ENCODE results near the gene PANX2. TPM values are rescaled to one million over a fixed set of nuclear protein-coding genes. Genes with fewer than 3 reads are reported as not detected.

PANX2 gene
- polyA plus RNA-seq, 5 donors: 0.38 to 1.0 (median 0.61) TPM

DNA sequence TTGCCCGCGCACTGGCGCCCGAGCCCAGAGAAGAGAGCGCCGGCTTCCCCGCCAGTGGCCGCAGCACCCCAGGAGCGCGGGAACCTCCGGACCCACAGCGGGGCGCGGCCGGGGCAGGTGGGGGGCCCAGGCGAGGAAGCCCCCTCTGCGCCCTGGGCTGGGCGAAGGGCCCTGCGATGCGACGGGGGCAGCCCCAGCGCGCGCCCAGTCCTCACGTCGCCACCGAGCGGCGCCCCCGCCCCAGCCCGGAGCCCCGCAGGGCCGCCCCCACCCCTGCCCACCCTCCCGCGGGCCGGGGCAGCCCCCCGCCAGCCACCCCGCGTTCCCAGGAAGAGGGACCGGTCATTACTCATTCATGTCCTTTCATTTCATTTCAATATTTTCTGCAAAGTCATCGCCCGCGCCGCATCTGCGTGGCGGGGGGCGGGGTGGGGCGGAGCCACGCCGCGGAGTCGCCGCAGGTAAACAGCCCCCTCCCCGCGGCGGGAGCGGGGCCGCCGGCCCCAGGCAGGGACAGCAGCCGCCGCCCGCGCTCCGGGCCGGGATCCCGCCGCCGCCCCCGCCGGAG lies 673 bp upstream of the PANX2 start:
- DNase-seq: no peak

DNA sequence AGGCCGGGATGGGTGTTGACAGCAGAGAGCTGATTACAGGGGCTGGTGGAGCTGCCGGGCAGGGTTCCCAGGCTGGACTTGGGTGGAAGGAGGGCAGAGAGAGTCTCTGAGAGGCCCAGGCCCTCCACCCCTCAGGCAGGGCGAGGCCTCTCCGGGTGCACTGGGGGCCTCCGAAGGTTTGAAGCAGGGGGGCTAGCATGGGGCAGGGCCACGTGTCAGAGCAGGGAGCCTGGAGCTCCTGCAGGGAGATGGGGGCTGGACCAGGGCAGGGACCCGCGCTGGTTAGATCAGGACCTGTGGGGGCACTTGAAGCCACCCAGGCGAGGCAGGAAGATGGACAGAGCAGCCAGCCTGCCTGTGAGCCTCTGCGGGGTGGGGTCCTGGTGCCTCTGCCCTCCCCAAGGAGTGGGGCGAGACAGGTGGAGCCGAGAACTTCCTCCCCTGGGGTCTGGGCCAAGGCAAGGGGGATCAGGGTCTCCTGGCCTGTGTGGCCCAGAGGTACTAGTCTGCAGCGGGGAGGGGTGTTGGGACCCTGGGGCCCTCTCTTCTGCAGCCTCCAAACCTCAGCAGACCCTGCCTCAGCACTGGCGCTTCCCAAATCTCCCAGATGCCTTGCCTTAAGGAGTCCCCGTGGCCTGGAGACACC lies 911 bp downstream of the PANX2 start:
- no peak for DNase-seq

DNA sequence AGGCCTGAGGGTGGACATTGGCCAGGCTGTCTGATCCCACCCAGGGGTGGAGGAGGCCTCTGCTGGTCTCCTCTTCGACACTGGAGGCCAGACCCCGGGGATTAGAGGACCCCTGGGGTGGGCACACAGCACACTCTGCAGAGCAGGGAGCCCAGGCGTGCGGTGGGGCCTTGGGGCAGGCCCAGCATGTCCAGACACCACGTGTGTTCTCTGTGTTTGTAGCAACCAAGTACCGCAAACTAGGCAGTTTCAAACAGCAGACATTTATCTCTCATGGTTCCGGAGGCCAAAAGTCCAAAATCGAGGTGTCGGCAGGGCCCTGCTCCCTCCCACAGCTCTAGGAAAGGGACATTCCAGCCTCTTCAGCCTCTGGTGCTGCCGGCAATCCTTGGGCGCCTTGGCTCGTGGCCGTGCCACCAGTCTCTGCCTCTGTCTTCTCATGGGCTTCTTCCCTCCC lies 1.5 kb downstream of the PANX2 start:
- DNase-seq: no peak

DNA sequence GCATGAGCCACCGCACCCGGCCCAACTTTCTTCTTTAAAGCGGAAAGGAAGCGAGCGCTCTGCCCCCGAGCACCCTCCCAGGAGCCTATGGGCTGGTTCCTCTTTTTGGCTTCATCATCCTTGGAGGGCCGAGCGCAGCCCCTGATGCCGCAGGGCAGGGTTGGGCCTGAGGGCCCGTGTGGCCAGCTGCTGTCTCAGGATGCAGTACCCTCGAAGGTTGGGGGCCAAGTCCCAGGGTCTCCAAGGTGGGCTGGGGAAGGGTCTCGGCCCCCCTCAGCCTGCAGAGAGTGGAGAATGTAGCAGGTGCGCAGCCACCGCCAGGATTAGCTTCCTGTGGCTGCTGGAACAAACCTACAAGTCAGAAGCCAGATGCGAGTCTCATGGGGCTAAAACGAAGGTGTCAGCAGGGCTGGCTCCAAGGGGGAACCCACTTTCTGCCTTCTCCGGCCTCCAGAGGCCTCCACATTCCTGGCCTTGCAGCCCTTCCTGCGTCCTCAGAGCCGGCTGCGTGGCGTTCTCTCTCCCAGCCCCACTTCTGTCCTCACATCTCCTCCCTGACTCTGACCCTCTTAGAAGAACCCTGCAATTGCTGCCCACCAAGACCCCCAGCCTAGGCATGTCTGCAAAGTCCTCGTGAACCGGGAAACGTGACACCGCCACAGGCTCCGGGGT lies 2.9 kb downstream of the PANX2 start:
- no peak for DNase-seq

DNA sequence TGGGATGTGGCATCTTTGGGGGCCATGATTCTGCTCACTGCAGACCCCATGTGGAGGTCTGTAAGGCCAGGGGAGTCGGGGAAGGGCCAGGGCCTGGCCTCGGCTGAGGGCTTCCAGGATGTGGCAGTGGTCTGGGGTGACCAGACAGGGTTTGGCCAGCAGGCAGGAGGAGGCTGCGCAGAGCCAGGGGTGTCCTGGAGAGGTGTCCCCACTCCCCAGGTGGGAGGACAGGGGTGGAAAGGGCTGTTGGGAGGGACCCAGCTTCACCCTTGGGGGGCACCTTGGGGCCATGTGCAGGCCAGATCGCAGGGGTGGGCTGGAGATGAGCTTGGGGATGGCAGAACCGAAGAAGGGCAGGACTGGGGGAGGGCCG lies 3.4 kb downstream of the PANX2 start:
- DNase-seq: no peak

DNA sequence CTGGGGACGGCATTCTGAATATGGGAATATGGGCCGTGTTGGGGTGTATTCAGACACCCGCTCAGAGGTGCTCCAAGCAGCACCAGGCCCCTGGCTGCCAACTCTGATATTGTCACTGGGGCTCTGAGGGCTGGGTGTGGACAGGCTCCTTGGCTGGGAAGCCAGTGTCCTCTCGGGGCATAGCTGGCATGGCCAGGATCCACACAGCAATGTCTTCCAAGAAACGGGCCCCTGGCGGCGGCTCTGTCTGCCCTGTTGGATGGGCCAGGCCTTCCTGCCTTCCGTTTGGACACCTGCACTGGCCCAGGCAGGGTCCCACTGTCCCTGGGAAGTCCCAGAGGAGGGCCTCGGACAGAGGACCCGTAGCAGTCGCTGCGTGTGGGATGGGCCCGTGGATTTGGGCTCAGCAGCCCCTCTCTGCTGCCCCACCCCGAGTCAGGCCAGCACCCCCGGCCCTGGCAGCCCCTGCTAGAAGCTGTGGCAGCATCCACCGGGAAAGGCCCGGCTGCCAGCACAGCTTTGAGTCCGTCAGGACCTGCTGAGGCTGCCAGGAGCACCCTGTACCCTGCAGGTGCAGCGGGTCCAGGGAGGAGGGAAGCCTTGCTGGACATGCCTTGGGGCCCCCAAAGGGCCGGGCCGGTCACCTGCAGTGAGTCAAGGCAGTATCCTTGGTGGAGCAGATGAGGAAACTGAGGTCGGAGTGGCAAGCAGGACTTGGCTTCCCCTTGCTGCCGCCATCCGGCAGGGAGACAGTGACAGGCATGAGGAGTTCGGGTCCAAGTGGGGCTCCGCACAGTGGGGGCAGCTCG lies 4.1 kb downstream of the PANX2 start:
- DNase-seq: no peak

DNA sequence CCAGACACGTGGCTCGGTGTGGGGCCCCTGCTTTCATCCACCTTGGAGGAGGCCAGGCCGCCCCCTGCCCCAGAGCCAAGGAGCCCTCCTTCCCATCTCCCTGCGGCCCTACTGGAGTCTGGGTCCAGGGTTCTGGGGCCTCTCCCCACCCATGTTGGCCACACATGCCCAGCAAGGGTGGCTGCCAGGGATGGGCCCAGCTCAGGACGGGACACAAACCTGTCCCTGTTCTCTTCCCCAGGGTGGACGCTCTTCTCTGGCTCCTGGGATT lies 4.6 kb downstream of the PANX2 start:
- no peak for DNase-seq

DNA sequence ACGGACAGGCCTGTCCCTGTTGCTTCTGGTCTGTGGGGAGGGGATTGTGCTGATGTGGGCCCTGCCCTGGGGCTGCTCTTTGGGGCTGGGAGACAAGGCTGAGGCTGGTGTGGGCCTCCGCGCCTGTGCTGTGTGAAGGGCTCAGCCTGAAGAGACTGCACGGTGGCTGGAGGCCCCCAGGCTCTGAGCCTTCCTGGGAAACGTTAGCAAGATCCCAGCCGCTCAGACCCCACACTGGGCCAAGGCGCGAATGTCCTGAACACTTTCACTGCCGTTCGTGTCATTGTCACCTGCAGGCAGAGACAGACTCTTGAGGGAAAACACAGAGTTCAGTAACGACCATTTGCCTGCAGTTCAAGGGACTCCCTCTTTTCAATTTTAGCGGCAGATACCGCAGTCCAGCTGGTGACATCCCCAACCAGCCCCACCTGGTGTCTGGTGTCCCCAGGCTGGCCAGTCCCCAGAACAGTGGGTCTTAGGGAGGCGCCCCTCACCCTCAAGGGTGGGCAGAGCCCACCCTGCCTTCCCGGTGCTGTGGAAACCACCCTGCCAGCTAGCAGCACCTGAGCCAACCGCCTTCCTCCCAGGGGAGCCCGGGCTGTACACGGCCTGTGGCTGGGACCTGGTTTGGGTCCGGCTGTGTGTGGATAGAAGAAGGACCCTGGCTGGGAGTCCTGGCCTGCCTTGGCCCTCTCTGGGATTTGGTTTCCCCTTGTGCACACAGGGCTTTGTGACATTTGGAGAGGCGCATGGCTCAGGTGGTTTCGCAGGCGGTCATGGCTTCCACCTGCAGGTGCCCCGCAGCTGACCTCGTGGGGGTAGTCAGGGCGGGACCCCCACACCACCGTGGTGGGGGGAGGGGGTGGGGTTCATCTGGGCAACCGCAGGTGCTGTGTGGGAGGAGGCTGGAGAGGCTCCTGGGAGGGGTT lies 5.7 kb downstream of the PANX2 start:
- no peak for DNase-seq

DNA sequence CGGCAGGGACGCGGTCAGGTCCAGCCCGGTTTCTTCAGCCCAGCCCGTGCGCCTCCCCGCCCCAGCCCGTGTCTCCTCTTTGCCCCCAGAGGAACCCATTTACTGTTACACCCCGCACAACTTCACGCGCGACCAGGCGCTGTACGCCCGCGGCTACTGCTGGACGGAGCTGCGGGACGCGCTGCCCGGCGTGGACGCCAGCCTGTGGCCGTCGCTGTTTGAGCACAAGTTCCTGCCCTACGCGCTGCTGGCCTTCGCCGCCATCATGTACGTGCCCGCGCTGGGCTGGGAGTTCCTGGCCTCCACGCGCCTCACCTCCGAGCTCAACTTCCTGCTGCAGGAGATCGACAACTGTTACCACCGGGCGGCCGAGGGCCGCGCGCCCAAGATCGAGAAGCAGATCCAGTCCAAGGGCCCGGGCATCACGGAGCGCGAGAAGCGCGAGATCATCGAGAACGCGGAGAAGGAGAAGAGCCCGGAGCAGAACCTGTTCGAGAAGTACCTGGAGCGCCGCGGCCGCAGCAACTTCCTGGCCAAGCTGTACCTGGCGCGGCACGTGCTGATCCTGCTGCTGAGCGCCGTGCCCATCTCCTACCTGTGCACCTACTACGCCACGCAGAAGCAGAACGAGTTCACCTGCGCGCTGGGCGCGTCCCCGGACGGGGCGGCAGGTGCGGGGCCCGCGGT lies 6.5 kb downstream of the PANX2 start:
- no peak for DNase-seq

DNA sequence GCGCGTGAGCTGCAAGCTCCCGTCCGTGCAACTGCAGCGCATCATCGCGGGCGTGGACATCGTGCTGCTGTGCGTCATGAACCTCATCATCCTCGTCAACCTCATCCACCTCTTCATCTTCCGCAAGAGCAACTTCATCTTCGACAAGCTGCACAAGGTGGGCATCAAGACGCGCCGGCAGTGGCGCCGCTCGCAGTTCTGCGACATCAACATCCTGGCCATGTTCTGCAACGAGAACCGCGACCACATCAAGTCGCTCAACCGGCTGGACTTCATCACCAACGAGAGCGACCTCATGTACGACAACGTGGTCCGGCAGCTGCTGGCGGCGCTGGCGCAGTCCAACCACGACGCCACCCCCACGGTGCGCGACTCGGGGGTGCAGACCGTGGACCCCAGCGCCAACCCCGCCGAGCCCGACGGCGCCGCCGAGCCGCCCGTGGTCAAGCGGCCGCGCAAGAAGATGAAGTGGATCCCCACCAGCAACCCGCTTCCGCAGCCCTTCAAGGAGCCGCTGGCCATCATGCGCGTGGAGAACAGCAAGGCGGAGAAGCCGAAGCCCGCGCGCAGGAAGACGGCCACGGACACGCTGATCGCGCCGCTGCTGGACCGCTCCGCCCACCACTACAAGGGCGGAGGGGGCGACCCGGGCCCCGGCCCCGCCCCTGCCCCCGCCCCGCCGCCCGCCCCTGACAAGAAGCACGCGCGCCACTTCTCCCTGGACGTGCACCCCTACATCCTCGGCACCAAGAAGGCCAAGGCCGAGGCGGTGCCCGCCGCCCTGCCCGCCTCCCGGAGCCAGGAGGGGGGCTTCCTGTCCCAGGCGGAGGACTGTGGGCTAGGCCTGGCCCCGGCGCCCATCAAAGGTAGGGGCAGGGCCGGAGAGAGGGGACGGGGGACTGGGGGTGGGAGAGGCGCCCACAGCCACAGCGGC lies 7.3 kb downstream of the PANX2 start:
- DNase-seq: no peak

DNA sequence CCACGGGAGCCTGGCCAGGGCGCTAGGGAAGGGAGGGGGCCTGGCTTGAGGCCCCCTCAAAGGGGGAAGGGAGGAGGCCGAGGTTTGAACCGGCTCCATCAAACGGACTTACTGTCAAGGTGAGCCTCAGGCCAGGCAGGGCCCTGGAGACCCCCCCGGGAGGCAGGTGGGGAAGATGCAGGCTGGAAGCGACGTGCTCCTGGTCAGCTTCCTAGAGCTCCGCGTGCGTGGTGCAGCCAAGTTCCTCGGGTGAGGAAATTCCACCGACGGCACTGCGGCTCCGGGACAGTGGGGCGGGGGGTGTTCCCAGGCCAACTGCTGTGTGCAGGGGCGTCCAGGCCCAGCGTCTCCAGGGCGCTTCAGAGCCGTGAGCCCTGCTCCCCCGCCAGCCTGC lies 7.9 kb downstream of the PANX2 start:
- DNase-seq: no peak

DNA sequence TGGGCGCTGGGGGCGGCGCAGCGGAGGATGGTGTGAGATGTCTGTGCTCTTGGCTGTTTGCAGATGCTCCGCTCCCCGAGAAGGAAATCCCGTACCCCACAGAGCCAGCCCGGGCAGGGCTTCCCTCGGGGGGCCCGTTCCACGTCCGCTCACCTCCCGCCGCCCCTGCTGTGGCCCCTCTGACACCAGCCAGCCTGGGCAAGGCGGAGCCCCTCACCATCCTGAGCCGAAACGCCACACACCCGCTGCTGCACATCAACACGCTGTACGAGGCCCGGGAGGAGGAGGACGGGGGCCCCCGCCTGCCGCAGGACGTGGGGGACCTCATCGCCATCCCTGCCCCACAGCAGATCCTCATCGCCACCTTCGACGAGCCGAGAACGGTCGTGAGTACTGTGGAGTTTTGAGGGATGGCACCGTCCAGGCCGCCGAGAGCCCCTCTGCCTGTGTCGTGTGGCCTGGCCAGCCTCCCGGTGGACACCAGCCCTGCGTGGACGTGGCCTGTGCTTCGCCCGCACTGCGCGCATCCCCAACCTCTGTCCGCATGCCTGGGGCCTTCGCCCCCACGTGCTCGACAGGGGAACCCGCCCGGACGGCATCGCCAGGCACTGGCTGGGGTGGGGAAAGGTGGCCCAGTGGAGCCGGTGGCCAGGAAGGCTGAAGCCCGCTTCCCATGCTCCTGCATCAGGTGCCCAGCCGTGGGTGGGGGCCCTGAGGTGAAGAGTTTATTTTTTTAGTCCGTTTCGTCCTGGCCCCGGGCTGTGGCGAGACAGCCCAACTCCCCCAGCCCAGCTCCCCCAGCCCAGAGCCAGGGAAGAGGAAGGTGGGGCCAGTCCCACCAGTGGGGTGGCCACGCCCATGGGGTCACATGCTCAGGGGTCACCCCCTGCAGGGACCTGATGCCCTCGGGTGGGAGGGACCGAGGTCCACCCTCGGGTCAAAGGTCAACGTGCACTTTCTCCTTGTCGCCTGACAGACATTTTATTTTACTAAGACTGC lies 8.6 kb downstream of the PANX2 start:
- no peak for DNase-seq

DNA sequence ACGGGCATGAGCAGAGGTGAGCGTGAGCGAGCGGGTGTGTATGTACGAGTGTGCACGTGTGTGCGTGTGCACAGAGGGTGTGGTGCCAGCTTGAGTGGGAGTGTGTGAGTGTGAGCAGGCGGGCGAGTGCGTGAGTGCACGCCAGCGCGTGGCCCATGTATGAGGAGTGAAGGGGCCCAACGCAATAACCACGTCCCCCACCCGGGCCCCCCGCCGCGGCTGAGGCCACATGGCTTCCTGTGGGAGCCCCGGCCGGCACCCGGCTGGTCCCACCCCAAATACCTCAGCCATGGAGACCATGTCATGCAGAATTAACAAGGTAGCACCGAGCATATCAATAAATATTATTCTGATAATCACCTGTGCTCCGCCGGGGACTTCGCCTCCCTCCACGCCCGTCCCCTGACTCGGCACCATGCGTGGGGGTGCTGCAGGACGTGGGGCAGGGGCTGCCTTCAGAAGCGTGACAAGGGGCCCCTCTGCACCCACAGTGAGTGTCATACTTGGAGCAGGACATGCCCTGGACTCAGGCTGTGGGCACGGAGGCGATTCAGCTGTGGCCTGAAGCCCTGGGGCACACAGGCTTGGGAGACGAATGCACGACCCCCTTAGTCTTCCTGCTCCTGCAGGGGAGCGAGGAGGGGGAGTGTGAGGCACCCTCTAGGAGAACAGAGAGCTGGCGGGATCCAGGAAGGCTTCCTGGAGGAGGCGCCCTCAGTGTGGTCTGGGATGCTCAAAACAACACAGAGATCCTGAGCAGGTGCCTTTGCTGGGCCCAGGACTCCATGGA lies 9.6 kb downstream of the PANX2 start:
- no peak for DNase-seq

DNA sequence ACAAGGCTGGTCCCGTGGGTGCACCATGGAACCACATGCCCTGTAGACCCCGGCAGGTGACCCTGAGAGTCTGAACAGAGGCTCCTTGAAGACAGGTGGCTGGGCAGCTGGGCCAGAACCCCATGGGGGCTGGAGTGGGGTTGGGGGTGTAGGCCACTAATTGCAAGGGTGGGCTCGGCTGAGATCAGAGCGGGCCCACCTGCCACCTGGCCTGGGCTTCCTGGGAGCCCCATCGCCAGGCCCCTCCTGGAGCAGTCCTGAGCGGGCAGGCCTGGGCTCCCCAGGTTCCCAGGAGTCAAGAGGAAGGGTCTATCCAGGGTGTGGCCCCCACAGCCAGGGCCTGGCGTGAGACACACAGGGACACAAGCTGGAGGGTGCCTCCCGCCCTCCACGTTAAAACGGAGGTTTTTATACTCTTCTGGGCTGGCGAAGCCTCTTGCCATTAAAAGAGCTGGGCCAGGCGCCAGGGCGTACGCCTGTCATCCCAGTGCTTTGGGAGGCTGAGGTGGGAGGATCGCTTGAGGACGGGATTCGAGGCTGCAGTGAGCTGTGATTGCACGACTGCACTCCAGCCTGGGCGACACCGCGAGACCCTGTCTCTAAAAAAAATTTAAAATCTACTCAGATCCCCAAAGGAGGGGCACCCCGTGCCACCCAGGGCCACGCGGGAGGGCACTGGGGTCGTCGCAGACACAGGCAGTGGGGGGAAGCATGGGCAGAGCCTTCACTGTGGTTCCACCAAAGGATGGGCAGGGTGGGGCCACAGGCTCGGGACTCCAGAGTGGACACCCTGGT lies 10.4 kb downstream of the PANX2 start:
- no peak for DNase-seq

DNA sequence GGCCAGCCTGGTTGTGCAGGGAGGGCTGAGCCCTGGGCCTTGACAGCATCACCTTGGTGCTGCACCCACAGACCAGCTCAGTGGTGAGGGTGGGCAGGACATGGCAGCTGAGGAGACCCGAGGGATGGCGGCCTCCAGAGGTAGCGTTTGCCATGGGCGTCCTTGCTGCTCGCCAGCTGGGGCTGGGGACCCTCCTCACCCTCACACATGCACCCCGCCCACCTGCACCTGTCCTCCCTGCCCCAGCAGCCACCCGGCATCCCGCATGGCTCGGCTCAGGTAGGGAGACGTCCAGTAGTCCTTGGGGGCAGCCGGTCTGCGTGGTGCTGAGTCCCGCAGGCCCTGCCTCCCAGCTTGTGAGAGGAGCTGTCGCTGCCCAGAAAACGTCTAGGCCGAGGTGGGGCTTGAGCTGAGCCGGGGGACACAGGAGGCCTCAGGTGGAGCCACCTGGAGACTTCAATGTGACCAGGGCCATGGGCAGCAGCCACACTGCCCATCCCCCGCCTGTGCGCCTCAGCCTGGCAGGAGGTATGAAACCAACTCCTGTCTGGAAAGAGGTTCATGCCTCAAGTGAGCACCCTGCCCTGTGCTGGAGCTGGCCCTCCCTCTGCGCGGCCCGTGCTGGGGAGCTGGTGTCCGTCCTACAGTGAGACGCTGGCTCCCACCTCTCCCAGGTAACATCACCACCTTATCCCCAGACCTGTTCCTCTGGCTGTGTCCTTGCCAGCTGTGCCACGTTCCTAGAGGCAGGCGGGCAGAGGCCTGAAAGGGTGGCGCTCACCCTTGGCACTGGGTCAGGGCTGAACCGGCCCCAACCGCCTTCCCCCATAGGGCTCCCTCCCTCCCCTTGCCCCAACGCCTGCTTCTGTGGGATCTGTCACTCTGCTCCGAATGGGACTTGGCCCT lies 11.9 kb downstream of the PANX2 start:
- no peak for DNase-seq

Data from right lung (tissue), 5 donors.